GM18526 (cell line): Measurements from ENCODE around the gene NR3C1.

Experiments used
- POLR2A ChIP-seq: IDR thresholded peaks from 3 replicates; pipeline ENCODE4 v1.6.1; 2011; ENCODE audit not compliant: insufficient read length; ENCODE audit errors: extremely low read depth

The NR3C1 gene

GRCh38 chr5:143432658-143433239 is 29.3 kb upstream of the NR3C1 start:
- TF ChIP-seq POLR2A, result no peak

GRCh38 chr5:143431789-143432188 is 28.3 kb upstream of the NR3C1 start:
- TF ChIP-seq POLR2A, result no peak

- TF ChIP-seq POLR2A, result no peak
Measured at GRCh38 chr5:143428738-143429420, 25.4 kb upstream of the NR3C1 start.

GRCh38 chr5:143428155-143428554 is 24.7 kb upstream of the NR3C1 start:
- TF ChIP-seq POLR2A, result no peak

DNA sequence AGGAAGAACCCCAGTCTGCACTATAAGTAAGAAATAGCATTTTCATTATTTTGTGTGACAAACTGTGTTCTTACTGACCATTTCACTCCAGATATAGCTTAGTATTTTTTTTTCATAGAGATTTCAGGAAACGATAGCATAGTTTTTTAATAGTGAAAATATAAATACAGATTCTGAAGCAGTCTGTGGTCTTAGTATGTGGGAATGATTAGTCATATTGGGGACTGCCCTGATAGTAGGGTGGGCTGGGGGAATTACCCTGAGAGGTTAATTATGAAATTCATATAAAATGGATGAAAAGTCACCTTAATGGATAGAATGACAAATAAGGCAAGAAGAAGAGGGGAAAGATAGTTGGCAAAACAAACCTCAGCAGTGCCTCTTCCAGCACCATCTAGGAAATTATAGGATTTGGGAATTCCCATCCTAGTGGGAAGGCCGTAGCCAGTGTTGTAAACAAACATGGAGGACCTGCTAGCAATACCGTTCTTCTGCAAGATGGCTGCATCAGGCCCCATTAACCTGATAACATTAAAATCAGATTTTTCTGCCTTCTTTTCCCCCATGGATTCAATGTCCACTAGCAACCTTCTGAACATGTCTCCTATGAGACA is 23.7 kb upstream of the NR3C1 start:
- TF ChIP-seq POLR2A, result no peak

- no peak for TF ChIP-seq POLR2A
Measured at GRCh38 chr5:143426437-143426991, 23.0 kb upstream of the NR3C1 start.

GRCh38 chr5:143425835-143426234 is 22.3 kb upstream of the NR3C1 start:
- no peak for TF ChIP-seq POLR2A

GRCh38 chr5:143418140-143418866 is 14.8 kb upstream of the NR3C1 start:
- no peak for TF ChIP-seq POLR2A

DNA sequence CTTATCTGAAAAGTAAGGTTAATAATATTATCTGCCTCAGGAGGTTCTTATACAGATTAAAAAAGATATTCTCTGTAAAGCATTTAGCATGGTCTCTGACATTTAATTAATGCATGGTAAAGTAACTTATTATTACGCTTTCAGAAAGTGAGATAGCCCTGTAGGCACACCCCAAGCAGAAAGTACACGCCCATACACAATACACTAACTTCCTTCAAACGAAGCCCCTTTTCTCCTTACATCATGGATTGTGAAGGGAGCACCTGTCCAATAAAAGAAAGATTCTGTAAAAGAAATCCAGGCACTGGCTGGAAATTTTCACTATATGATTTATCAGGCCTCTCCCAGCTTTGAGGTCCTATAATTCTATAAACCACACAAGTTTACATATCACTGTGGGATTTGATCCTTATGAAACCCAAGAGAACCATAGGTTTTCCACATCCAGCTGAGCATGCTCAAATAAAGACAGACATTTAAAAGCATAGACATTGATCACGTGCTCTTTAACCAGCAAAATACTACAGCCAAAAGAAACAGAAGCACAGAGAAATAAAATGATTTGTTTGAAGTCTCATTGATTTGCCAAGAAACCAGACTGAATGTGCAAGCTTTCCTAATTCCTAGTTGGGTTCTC is 14.1 kb upstream of the NR3C1 start:
- TF ChIP-seq POLR2A, result no peak

GRCh38 chr5:143416411-143416810 is 12.9 kb upstream of the NR3C1 start:
- no peak for TF ChIP-seq POLR2A

DNA sequence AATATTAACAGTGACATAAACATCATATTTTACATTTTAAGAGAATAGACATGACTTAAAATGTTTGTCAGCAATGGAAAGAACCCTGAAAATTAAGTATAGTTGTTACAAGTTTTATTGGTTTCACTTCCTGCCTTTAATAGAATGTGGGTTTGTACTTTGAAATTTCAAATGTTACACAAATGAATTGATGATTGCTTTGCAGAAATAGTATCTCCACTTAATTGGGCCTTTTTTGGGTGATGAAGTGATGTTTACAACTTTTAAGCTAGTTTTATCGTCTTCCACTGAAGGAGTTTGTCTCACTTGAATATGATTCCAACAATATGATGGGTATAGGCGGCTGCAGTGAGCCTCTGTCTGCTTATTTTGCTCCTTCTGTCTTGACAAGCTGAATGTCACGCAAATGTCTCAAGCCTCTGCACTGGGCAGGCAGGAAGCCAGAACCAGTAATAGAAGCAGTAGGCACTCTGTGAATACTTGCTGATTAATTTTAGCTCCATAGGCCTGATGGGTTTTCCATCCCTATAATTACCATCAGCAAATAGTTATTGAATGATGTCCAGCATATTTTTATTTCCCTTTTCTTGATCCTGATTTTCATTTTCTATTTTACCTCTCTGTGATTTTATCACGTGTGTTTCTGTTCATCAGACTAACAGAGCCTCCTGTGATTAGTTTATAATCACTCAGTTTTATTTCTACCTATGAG is 10.6 kb upstream of the NR3C1 start:
- no peak for TF ChIP-seq POLR2A

GRCh38 chr5:143412661-143413342 is 9.3 kb upstream of the NR3C1 start:
- no peak for TF ChIP-seq POLR2A

- TF ChIP-seq POLR2A, result no peak
Measured at GRCh38 chr5:143409926-143410325, 6.4 kb upstream of the NR3C1 start.

GRCh38 chr5:143406408-143406807 is 2.9 kb upstream of the NR3C1 start:
- no peak for TF ChIP-seq POLR2A
